ENCODE results near the gene BMP6.
"Not testable (repeated sequence)": the region's sequence is repeated elsewhere in the genome, so short reads cannot be mapped to it uniquely, and the experiment has no call there.

The BMP6 gene

DNA sequence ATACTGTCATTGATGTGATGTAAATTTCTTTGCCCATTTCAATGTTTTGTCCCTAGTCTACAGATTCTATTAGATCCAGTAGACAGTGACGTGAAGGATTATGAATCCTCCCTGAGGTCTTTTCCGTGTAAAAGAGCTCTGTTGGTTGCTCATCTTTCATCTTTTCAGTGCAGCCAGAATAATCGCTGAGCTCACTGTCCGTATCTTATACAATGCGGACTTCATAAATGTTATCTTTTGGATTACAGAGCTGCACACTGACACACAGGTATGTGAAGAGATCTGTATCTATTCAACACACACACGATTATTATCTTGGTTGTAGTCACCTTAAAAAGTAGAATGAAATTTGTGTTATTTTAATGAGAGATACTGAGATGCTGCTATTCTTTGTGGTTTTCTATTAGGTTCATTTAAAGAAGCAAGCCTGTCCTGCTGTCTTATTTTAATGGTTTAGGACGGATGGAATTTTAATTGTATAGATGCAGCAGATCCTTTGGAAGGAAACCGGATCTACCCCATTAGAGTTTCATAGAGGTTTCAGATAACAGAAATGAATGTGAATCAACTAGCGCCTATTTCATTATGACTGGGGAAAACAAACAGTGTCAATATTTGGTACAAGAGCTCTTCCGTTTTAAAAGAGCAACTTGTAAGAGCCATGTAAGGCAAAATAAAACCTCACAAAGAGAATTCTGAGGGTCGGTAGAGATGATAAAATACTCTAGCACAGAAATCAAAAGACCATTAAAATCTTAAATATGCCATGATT, 79.4 kb downstream of the BMP6 start:
- DNase-seq (ENCODE audit: low spot score) = no peak
- no peaks in the 10 kb centered on the region for H3K36me3 Mint-ChIP-seq (ENCODE audit: low read depth)
- H3K4me3 Mint-ChIP-seq = no peak overlapping the region
- no peaks in the 10 kb centered on the region for H3K4me1 Mint-ChIP-seq (ENCODE audit: low read depth)
- no peaks in the 10 kb centered on the region for H3K9me3 Mint-ChIP-seq
- peaks cover 2% of the 10 kb centered on the region for H3K27me3 Mint-ChIP-seq (ENCODE audit: low read depth)
- H3K27ac Mint-ChIP-seq = no peak overlapping the region

DNA sequence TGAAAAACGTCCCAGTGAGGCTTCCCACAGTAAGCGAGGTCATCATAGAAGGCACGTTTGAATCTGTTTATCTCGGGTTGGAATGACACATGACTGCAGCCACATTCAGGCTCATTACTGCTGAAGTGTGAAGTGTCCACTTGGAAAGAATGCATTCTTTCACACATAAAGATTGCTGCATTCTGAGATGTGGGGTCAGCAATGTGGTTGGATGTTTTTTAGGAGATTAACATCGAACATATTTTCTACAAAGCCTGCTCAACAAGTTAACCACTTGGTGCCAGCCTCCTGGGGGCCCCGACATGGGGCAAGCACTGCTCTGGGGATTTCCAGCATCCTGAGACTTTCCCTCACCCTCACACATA, 79.9 kb downstream of the BMP6 start:
- Mint-ChIP-seq H3K27ac (no peak overlapping the region), H3K4me1 (ENCODE audit: low read depth) (no peaks in the 10 kb centered on the region), H3K36me3 (ENCODE audit: low read depth) (no peaks in the 10 kb centered on the region), H3K27me3 (ENCODE audit: low read depth) (no peaks in the 10 kb centered on the region), H3K4me3 (no peak overlapping the region), H3K9me3 (no peaks in the 10 kb centered on the region)
- no peak for DNase-seq (ENCODE audit: low spot score)

DNA sequence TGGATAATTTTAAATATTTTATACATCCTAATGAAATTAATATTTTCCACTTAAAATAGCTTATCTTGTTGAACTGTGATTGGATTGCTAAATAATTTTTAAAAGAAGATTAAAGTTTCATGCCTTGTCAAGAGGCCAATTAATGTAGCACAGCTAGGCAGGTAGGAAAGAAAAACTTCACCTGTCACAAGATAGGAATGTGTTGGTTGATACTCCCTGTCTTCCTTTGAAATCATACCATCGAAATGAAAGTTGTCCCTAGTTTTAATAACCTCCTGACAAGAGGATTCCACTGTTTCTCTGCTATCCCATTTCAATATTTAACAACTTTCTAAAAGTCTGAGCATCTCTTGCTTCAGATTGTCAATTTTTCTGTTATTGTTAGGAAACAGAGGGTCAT, 80.8 kb downstream of the BMP6 start:
- H3K4me1 Mint-ChIP-seq (ENCODE audit: low read depth) = no peaks in the 10 kb centered on the region
- no peak overlapping the region for H3K27ac Mint-ChIP-seq
- no peaks in the 10 kb centered on the region for H3K9me3 Mint-ChIP-seq
- no peaks in the 10 kb centered on the region for H3K27me3 Mint-ChIP-seq (ENCODE audit: low read depth)
- no peak for DNase-seq (ENCODE audit: low spot score)
- H3K36me3 Mint-ChIP-seq (ENCODE audit: low read depth) = no peaks in the 10 kb centered on the region
- no peak overlapping the region for H3K4me3 Mint-ChIP-seq

DNA sequence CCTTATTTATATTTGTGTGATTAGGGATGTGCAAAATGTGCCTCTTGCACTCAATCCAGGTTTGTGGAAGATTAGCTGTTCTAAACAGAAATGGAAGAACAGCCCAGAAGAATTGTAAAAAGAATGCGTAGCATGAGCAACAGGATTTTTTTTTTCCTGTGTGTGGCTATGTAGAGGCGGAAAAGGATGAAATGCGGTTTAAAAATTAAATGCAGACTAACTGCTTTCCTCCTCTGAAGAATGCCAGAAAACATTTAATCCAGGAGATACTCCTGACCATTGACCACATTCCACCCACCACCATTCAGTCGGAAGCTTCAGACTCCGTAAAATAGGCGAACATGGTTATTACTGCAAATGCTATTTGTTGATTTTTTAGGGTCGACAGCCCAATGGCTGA, 83.4 kb downstream of the BMP6 start:
- Mint-ChIP-seq H3K27me3 (ENCODE audit: low read depth) (peaks cover 4% of the 10 kb centered on the region), H3K4me3 (no peak overlapping the region), H3K4me1 (ENCODE audit: low read depth) (no peaks in the 10 kb centered on the region), H3K36me3 (ENCODE audit: low read depth) (no peaks in the 10 kb centered on the region), H3K27ac (no peak overlapping the region), H3K9me3 (no peaks in the 10 kb centered on the region)
- DNase-seq (ENCODE audit: low spot score) = no peak

DNA sequence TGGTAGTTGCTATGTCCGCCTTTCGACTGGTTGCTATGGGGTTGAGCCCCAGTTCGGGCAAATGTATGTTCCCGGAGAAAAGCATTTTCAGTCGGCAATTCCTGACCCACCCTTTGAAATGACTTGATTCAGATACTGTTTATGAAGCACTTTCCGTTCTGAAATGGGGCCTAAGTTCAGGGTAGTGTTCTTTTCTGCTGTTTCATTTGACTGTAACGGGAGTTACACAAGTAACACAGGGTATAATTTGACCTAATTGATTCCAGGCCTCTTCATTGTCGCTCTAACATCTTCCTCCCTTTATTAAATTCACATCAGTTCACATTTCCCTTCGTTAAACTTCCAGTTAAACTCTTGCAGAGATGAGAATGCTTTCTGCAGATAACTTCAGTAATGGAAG, 85.5 kb downstream of the BMP6 start:
- no peak for DNase-seq (ENCODE audit: low spot score)
- Mint-ChIP-seq H3K4me1 (ENCODE audit: low read depth) (no peaks in the 10 kb centered on the region), H3K27me3 (ENCODE audit: low read depth) (peaks cover 6% of the 10 kb centered on the region), H3K9me3 (no peaks in the 10 kb centered on the region), H3K27ac (no peak overlapping the region), H3K4me3 (no peak overlapping the region), H3K36me3 (ENCODE audit: low read depth) (no peaks in the 10 kb centered on the region)

DNA sequence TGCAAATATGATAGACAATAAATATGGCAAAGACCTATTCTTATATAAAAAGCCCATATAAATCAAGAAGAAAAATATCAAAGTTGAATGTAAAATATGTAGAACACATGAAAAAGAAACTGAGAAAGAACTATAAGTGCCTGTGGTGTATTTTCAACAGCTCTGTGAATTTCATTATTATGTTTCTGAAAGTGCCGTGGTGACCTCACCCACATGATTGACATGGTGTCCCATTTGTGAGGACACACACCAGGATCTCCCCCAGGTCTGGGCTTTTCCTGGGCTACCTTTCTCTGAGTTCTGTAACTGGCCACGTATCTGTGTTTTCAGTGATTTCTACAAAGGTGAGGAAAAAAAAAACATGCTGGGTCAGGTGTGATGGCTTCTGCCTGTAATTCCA, 86.7 kb downstream of the BMP6 start:
- no peaks in the 10 kb centered on the region for H3K36me3 Mint-ChIP-seq (ENCODE audit: low read depth)
- no peak for DNase-seq (ENCODE audit: low spot score)
- H3K9me3 Mint-ChIP-seq = no peaks in the 10 kb centered on the region
- peaks cover 6% of the 10 kb centered on the region for H3K27me3 Mint-ChIP-seq (ENCODE audit: low read depth)
- no peak overlapping the region for H3K27ac Mint-ChIP-seq
- no peaks in the 10 kb centered on the region for H3K4me1 Mint-ChIP-seq (ENCODE audit: low read depth)
- no peak overlapping the region for H3K4me3 Mint-ChIP-seq

DNA sequence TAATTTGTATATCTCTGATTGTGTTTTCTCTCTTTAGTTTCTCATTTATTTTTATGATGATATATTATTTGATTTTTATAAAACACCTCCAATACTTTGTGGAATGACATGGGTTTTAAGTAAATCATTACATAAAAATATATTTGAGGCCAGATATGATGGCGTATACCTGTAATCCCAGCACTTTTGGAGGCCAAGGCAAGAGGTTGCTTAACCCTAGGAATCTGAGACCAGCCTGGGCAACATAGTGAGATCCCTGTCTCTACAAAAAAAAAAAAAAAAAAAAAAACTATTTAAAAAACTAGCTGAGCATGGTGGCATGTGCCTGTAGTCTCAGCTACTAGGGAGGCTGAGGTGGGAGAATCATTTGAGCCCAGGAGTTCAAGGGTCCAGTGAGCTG, 87.3 kb downstream of the BMP6 start:
- no peaks in the 10 kb centered on the region for H3K36me3 Mint-ChIP-seq (ENCODE audit: low read depth)
- no peaks in the 10 kb centered on the region for H3K9me3 Mint-ChIP-seq
- H3K27me3 Mint-ChIP-seq (ENCODE audit: low read depth) = peaks cover 6% of the 10 kb centered on the region
- no peak overlapping the region for H3K4me3 Mint-ChIP-seq
- H3K27ac Mint-ChIP-seq = no peak overlapping the region
- no peaks in the 10 kb centered on the region for H3K4me1 Mint-ChIP-seq (ENCODE audit: low read depth)
- DNase-seq (ENCODE audit: low spot score) = no peak

DNA sequence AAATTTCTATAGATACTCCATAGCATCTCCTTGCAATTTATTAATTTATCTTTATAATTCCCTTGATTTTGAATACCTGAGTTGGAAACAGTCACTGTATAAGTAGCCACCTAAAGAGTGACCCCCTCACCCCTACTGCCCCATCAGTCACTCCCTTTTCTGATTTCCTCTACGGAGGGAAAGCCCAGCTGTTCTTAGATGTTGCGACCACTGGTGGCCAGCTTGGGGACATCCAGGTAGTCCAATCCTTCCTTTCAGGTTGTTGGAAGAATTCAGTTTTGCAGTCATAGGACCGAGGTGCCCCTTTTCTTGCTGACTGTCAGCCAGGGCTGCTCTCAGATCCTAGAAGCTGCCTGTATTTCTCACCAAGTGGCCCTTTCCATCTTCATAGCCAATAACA, 87.8 kb downstream of the BMP6 start:
- H3K27ac Mint-ChIP-seq = no peak overlapping the region
- no peak for DNase-seq (ENCODE audit: low spot score)
- no peak overlapping the region for H3K4me3 Mint-ChIP-seq

DNA sequence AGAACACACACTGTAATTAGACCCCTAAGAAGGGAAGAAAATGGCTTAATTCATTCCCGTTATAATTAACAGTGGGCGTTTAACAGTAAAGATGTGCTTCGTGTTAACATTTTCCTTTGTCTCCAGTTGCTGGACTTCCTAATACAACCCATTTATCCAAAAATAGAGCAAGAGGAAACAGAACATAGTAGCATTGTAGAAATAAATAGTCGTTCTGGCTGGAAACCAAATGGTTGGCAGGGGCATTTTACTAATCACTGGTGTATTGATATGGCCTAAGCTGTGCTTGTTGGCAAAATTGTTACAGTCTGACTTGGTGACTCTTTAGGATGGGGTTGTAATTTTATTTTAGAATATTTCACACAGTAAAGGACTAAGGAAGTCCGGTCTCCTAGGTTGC, 89.8 kb downstream of the BMP6 start:
- no peaks in the 10 kb centered on the region for H3K36me3 Mint-ChIP-seq (ENCODE audit: low read depth)
- no peaks in the 10 kb centered on the region for H3K4me1 Mint-ChIP-seq (ENCODE audit: low read depth)
- no peak for DNase-seq (ENCODE audit: low spot score)
- no peak overlapping the region for H3K4me3 Mint-ChIP-seq
- peaks cover 6% of the 10 kb centered on the region for H3K27me3 Mint-ChIP-seq (ENCODE audit: low read depth)
- H3K27ac Mint-ChIP-seq = no peak overlapping the region
- H3K9me3 Mint-ChIP-seq = no peaks in the 10 kb centered on the region

More for the DNA sequence above, 87.8 kb downstream of the BMP6 start:
- Mint-ChIP-seq H3K36me3 (ENCODE audit: low read depth) (no peaks in the 10 kb centered on the region), H3K4me1 (ENCODE audit: low read depth) (no peaks in the 10 kb centered on the region), H3K9me3 (no peaks in the 10 kb centered on the region), H3K27me3 (ENCODE audit: low read depth) (peaks cover 6% of the 10 kb centered on the region)

DNA sequence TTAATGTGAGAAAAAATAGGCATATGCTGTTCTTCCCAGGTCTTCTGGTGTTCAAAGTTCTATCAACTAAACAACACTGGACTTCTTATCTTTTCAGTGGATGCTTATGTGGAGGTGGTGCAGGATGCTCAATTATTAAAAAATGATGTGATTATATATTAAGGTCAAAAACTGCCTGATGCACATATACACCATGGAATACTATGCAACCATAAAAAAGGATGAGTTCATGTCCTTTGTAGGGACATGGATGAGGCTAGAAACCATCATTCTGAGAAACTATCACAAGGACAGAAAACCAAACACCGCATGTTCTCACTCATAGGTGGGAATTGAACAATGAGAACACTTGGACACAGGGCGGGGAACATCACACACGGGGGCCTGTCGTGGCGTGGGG, 91.3 kb downstream of the BMP6 start:
- not testable (repeated sequence) for H3K27me3 Mint-ChIP-seq (ENCODE audit: low read depth); H3K4me1 Mint-ChIP-seq (ENCODE audit: low read depth); H3K9me3 Mint-ChIP-seq; H3K4me3 Mint-ChIP-seq; H3K36me3 Mint-ChIP-seq (ENCODE audit: low read depth); DNase-seq (ENCODE audit: low spot score); H3K27ac Mint-ChIP-seq

DNA sequence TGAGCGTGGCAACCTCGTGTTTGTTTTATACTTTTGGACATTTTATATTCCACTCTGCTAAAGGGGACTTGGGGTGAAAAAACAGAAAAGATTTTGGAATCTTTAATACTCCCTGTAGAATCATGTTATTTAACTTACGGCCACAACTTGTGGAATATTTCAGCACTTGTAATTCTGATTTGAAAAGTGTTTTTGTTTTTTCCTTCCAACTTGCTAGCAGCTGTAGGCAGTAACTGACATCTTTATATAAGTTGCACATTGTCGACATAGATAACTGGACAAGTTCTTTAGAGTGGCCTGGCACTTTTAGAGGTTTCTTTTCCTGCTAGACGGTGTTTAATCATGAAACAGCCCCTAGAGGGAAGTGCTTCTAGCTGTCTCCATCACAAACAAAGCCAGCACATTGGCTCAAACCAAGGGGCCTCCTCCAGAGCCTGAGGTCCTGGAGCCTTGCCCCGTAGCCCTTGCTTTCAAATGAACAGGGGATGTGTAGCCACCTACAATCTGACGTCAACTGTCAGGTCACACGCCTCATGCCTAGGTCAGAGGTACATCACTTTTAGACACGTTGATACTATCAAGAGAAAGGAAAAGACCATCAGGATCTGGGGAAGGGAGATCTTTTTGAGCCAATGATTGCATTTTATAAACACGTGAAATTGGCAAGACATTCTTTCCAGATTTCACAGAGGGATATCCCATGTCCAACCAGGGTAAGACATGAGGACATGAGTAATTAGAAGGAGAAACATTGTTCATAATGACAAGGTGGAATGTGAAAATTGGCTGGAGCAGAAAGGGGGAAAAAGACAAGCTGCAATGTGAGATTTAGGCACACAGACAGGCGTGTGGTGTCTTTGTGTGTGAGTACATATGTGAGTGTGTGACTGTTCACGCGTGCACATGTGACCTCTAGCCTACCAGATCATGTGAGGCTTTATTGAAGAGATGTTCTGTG, 92.6 kb downstream of the BMP6 start:
- Mint-ChIP-seq H3K4me1 (ENCODE audit: low read depth) (no peaks in the 10 kb centered on the region), H3K36me3 (ENCODE audit: low read depth) (no peaks in the 10 kb centered on the region), H3K27ac (no peak overlapping the region), H3K27me3 (ENCODE audit: low read depth) (peaks cover 6% of the 10 kb centered on the region), H3K4me3 (no peak overlapping the region), H3K9me3 (no peaks in the 10 kb centered on the region)
- no peak for DNase-seq (ENCODE audit: low spot score)

DNA sequence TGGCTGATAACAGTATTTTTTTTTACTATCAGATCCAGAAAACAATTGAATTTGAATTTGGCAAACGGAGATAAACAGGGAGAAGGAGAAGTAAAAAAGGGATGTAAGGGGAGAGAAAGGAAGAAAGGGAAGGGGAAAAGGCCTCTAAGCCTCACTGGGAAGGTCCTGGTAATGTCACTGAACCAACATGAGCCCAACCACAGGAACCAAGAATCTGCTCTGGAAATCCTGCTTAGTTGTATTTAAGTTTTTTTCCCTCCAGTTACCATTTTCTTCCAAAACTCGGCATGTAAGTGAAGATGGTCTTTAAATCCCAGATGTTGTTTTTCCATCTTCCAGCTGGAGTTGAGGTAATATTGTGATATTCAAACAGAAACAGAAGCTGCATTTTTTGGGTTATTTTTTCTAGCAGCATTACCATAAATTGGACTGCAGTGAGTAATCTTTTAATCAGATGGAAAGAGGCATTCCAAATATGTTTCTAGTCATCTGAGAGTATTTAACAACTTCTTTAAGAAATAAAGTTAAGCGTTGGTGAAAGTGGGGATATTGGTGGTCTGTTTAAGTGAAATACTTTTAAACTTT, 93.6 kb downstream of the BMP6 start:
- Mint-ChIP-seq H3K27ac (no peak overlapping the region), H3K4me3 (no peak overlapping the region), H3K27me3 (ENCODE audit: low read depth) (no peaks in the 10 kb centered on the region), H3K4me1 (ENCODE audit: low read depth) (no peaks in the 10 kb centered on the region), H3K36me3 (ENCODE audit: low read depth) (no peaks in the 10 kb centered on the region), H3K9me3 (no peaks in the 10 kb centered on the region)
- no peak for DNase-seq (ENCODE audit: low spot score)

DNA sequence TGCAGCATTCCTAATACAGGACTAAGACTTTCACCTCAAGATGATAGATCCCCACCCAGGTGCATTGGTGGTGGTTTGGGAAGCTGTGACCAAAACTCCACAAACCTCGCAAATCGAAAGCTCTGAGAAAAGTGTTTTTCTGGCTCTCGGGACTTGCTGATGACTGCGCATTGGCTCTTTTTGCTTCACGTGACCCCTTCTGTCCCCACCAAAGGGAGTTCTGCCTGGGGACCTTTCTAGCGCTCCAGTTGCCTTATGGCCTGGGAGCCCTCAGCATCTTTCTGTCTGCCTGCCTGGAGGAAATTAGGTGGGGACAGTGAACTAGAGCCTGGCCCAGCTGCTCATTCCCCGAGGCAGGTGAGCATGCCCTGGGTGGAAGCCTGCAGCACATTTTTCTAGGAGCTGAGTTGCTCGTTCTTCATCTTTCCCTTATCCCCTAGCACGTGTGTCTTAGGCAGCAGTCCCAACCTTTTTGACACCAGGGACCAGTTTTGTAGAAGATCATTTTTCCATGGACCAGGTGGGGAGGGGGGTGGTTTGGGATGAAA, 94.5 kb downstream of the BMP6 start:
- Mint-ChIP-seq H3K4me1 (ENCODE audit: low read depth) (no peaks in the 10 kb centered on the region), H3K4me3 (no peak overlapping the region), H3K9me3 (no peaks in the 10 kb centered on the region), H3K27ac (no peak overlapping the region), H3K27me3 (ENCODE audit: low read depth) (no peaks in the 10 kb centered on the region), H3K36me3 (ENCODE audit: low read depth) (no peaks in the 10 kb centered on the region)
- DNase-seq (ENCODE audit: low spot score) = no peak

DNA sequence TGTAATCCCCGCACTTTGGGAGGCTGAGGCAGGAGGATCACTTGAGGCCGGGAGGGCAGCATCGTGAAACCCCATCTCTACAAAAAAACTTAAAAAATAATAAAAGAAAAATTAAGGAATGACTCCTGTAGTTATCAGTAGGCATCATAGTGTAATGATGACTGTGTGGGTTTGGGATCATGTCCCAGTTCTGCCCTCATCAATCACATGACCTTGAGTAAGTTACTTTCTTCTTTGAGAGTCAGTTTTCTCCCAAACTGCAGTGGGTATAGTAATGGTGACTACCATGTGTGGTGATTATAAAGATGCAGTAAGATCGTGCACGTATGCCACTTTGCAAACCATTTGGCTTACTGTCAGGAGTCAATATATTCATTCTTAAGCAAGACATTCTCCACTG, 95.5 kb downstream of the BMP6 start:
- H3K36me3 Mint-ChIP-seq (ENCODE audit: low read depth) = no peaks in the 10 kb centered on the region
- no peak overlapping the region for H3K4me3 Mint-ChIP-seq
- no peak for DNase-seq (ENCODE audit: low spot score)
- H3K9me3 Mint-ChIP-seq = no peaks in the 10 kb centered on the region
- no peaks in the 10 kb centered on the region for H3K27me3 Mint-ChIP-seq (ENCODE audit: low read depth)
- H3K4me1 Mint-ChIP-seq (ENCODE audit: low read depth) = no peaks in the 10 kb centered on the region
- no peak overlapping the region for H3K27ac Mint-ChIP-seq

All from T-helper 2 cell treated with Interferon-gamma antibody and Interleukin-4, amounts not matched to agents 5 μg/mL and 100 μg/mL, for 36 hours (primary cell).